Vagina (tissue), 2 donors: ENCODE data around the gene NTM.

Source experiments
- CTCF ChIP-seq, 3 experiments: fragments of 450-650 bp in 2 of 3; fragments of 200-600 bp in 1 of 3; sonication (generic) in 1 of 3; IDR thresholded peaks; one replicate each; pipeline ENCODE4 v1.5.1; 2017 to 2019; ENCODE audit warnings: antibody characterized with exemption in 3 of 3, mild to moderate bottlenecking in 2 of 3, moderate library complexity in 2 of 3
- POLR2AphosphoS5 ChIP-seq, 2 donors: sonication (generic); formaldehyde crosslinking; IDR thresholded peaks; one replicate each; pipeline ENCODE4 v1.9.0; 2017; ENCODE audit warnings: antibody characterized with exemption in 2 of 2, mild to moderate bottlenecking in 2 of 2, low read depth in 1 of 2; ENCODE audit not compliant: insufficient read depth in 1 of 2

DNA sequence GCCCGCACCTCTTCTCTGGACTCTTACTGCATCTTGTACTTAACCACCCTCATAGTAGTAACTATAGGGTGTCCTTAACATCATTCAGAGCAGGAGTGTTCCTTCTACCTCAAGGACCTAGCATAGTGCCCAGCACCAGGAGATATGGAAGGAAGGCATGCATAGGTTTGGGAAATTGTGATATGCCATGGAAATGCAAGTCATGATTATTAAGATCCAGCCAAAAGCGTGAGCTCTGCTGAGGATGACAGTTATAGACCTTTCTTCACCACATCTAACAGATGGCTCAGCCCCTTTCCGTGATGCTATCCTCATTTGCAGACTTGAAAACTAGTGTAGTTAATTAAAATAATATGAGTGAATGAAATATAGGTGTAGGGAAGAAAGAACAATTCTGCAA, 746.1 kb downstream of the NTM start:
- TF ChIP-seq CTCF (IDR thresholded peaks at IDR 0.05) (no peak), POLR2AphosphoS5 (IDR thresholded peaks at IDR 0.05; ENCODE audit: insufficient read depth in 1 of 2, low read depth in 1 of 2) (no peak)
